ENCODE results near the gene HIGD2B. TPM values are rescaled to one million over a fixed set of nuclear protein-coding genes. Genes with fewer than 3 reads are reported as not detected.

Gene HIGD2B, protein sequence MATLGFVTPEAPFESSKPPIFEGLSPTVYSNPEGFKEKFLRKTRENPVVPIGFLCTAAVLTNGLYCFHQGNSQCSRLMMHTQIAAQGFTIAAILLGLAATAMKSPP
- total RNA-seq (2022; extraction: Qiagen RNA extraction; ENCODE audit: low read depth) = not detected in 5 replicates

DNA sequence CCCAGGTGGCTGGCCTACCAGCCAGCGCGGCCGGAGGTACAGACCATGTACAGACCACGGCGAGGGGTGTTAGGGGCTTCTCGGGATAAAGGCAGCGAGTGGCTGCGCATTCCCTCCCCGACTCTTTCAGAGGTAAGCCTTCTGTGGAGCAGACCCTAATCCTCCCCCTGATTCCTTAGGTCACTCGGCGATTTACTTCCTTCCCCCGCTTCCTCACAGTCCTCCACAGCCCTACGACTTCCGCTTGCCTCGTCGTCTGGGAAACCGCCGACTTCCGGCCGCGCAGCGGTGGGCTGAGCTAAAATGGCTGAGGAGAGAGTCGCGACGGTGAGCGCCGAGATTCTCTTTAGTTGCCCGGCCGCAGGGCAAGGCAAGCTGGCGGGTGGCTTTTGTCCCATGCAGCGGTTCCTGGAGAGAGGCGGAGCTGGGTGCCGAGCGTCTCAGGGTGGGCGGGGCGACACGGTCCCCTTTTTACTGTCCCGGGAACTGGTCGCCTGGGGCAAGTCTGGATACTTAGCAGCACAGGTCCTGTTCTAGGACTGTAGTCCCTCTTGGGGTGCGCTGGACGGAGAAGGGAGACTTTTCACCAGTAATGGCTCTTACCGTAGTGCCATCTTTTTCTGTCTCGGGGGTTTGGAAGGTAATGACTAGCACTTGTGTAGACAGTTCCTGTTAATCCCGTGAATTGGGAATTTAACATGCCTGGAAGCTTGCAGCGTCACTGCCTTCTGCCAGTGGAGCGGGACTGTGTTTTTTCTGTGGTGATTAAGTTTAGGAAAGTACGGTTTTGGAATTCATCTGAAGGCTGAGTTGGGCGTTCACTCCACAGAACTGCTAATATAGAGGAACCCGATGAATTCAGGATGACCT is at the start of gene HIGD2B, which contains the start of gene BBS4:
HIGD2B (minus strand) TSS at position 258 of the 870 bp plus-strand sequence. CDS start 9,808 bp downstream, outside the sequence.
BBS4 (plus strand) TSS at position 283 of the 870 bp plus-strand sequence; CDS start at position 304, 21 bp downstream.

DNA sequence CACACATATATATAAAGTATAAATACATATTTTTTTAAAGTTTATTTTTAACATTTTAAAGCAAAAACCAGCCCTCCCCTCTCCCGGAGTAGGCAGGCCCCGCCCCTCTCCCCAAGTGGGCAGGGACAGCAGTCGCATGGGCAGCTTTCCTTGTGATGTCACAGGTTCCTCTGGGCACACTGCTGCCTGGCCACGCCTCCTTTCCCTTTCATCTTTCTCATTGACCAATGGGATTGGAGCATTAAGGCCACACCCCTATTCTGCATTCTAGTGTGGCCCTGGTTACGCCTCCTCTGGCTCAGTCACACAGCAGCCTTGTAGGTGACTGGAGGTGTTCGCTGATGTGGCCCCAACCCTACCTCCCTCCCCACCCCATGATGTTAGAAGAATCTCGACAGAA is 31.6 kb downstream of the HIGD2B start, which contains the start of gene GOLGA6B:
GOLGA6B (plus strand) TSS at position 301 of the 400 bp plus-strand sequence; CDS start at position 342, 41 bp downstream.

Other genes with a start within 250 kb of the HIGD2B start
- 60.9 to 83.7 TPM (median 73.5 TPM) in 5 replicates for gene ARIH1, start 211.9 kb downstream of the HIGD2B start, total RNA-seq (2022; extraction: Qiagen RNA extraction; ENCODE audit: low read depth)
- 0.15 to 0.16 TPM in 2 of 5 replicates, not detected in the others for gene GOLGA6B, start 31.5 kb downstream of the HIGD2B start, total RNA-seq (2022; extraction: Qiagen RNA extraction; ENCODE audit: low read depth)
- gene BBS4, start within 50 bp of the HIGD2B start, total RNA-seq (2022; extraction: Qiagen RNA extraction; ENCODE audit: low read depth) = 14.0 to 23.0 TPM (median 17.4 TPM) in 5 replicates
- 74.0 to 82.3 TPM (median 78.5 TPM) in 5 replicates for gene ADPGK, start 97.6 kb upstream of the HIGD2B start, total RNA-seq (2022; extraction: Qiagen RNA extraction; ENCODE audit: low read depth)